Keratinocyte (primary cell): ENCODE data around the gene CFAP58.

ENCODE experiments used
- EZH2 ChIP-seq: IDR thresholded peaks from one replicate; pipeline ENCODE4 v1.6.1; 2012; ENCODE audit warnings: inconsistent platforms, mild to moderate bottlenecking, low read length, moderate library complexity
- TF ChIP-seq, protein P1 (sequence below), 3 experiments: IDR thresholded peaks in 1 of 3; conservative IDR thresholded peaks in 1 of 3; optimal IDR thresholded peaks in 1 of 3; 2 replicates in 2 of 3; 3 replicates in 1 of 3; pipeline versions ENCODE3 to v1.5.1; 2011; ENCODE audit warnings: low read length in 3 of 3, mild to moderate bottlenecking in 3 of 3, moderate library complexity in 2 of 3, control low read depth in 1 of 3, inconsistent platforms in 1 of 3; ENCODE audit not compliant: insufficient read depth in 2 of 3; ENCODE audit errors: extremely low read depth in 1 of 3

DNA sequence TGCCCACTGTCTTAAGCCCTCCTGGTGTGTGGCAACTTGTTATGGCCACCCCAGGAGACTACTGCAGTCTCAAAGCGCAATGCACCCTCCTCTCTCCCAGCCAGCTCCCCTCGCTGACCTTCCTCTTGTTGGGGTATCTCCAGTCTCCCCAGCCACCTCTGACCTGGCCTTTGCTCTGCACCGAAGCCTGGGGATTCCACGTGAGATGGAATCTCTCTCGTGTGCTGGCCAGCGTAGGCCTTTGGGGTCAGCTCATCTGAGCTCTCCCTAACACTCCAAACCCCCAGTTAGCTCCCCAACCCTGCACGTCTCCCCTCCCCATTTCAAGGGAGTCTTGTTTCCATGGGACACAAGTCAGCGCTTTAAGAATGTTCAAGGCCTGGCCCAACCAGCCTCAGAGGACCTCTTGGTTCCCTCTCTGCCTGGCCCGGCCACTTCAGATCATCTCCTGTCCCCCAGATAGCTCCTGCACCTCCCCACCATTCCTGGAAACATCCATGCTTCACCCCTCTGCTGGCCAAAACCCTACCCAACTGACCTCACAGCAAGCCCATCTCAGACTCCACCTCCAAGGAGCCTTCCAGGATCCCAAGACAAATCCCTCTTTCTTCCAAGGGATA lies 26.5 kb upstream of the CFAP58 start:
- TF ChIP-seq, protein P1, sequence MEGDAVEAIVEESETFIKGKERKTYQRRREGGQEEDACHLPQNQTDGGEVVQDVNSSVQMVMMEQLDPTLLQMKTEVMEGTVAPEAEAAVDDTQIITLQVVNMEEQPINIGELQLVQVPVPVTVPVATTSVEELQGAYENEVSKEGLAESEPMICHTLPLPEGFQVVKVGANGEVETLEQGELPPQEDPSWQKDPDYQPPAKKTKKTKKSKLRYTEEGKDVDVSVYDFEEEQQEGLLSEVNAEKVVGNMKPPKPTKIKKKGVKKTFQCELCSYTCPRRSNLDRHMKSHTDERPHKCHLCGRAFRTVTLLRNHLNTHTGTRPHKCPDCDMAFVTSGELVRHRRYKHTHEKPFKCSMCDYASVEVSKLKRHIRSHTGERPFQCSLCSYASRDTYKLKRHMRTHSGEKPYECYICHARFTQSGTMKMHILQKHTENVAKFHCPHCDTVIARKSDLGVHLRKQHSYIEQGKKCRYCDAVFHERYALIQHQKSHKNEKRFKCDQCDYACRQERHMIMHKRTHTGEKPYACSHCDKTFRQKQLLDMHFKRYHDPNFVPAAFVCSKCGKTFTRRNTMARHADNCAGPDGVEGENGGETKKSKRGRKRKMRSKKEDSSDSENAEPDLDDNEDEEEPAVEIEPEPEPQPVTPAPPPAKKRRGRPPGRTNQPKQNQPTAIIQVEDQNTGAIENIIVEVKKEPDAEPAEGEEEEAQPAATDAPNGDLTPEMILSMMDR (optimal IDR thresholded peaks at IDR 0.05 in 1 of 3, IDR thresholded peaks at IDR 0.05 in 1 of 3, conservative IDR thresholded peaks at IDR 0.05 in 1 of 3; ENCODE audit: extremely low read depth in 1 of 3, insufficient read depth in 2 of 3, low read length in 3 of 3), result no peak
- TF ChIP-seq EZH2, result no peak
